Right lobe of liver (tissue), 6 donors: Measurements from ENCODE around the gene ACTN1. TPM values are rescaled to one million over a fixed set of nuclear protein-coding genes. Genes with fewer than 3 reads are reported as not detected.

ENCODE experiments used
- ATAC-seq, 4 donors: fragments of 200-7000 bp; cut with Tn5 transposase; one replicate each; pipeline ENCODE4 v1.9.1; 2020; ENCODE audit warnings: mild to moderate bottlenecking in 4 of 4, moderate library complexity in 4 of 4
- DNase-seq, 3 donors: peaks; one replicate each; pipeline ENCODE4 v3.0.0-alpha.2; 2020
- H3K27ac ChIP-seq, 3 donors: fragments of 200-600 bp; one replicate each; pipeline ENCODE4 v1.8.0; 2022
- H3K27me3 ChIP-seq, 2 donors: fragments of 200-600 bp; one replicate each; pipeline ENCODE4 v1.8.0; 2022
- H3K36me3 ChIP-seq, 4 donors: fragments of 200-600 bp; sonication (generic) in 1 of 4; one replicate each; pipeline versions ENCODE4 v1.5.1 to v1.8.0; 2017 to 2022; ENCODE audit warnings: control low read depth in 1 of 4
- H3K4me1 ChIP-seq, 4 donors: fragments of 200-600 bp; sonication (generic) in 1 of 4; one replicate each; pipeline versions ENCODE4 v1.5.1 to v1.8.0; 2017 to 2022; ENCODE audit warnings: control low read depth in 1 of 4
- H3K4me3 ChIP-seq, 3 donors: fragments of 200-600 bp; one replicate each; pipeline ENCODE4 v1.8.0; 2022
- H3K9me3 ChIP-seq, 4 donors: fragments of 200-600 bp; sonication (generic) in 1 of 4; one replicate each; pipeline versions ENCODE4 v1.5.1 to v1.8.0; 2017 to 2022; ENCODE audit warnings: control low read depth in 1 of 4
- POLR2A ChIP-seq: fragments of 450-650 bp; IDR thresholded peaks from one replicate; pipeline ENCODE4 v1.6.1; 2017; ENCODE audit warnings: antibody characterized with exemption, mild to moderate bottlenecking
- WGBS: methylation state at CpG from one replicate; pipeline ENCODE4 v1.1.6; 2018; ENCODE audit warnings: low coverage, low lambda C conversion rate; ENCODE audit not compliant: insufficient coverage; ENCODE audit errors: missing lambda C conversion rate; 5-methylcytosine and 5-hydroxymethylcytosine counted together
- intact Hi-C, 2 donors: fragments of 100-400 bp; cut with DNase I; formaldehyde crosslinking; loops; one replicate each; pipeline versions ENCODE4 v1.11.2 to v1.14.1; 2022
- total RNA-seq, 6 experiments: library from RNA; depleted of rRNA in 2 of 6; stranded (reverse); fragments of >200 nt in 2 of 6; fragmentation: NEBNext Ultra II Directional in 3 of 6; extraction: Animal tissue kit (Norgen Biotek cat#: 25700) in 3 of 6; gene quantifications; one replicate each; pipeline versions ENCODE4 v1.1.0 to v1.2.4, GENCODE V29; 2016 to 2023
- TF ChIP-seq, protein P1 (sequence below), 4 donors: fragments of 200-600 bp in 3 of 4; fragments of 450-650 bp in 1 of 4; IDR thresholded peaks; one replicate each; pipeline versions ENCODE4 v1.5.1 to v1.8.0; 2016 to 2022; ENCODE audit warnings: antibody characterized with exemption in 4 of 4, mild to moderate bottlenecking in 2 of 4
- donor health status: DM: no; HTN: yes; CAD: no.
- donor health status: DM: no; HTN: no; CAD: no.
- donor health status: DM: no; HTN: no; CAD: no.
- donor health status: DM: no; HTN: yes; CAD: no.
- donor health status: DM: no; HTN: yes; CAD: no.

ACTN1 gene
- total RNA-seq, 6 experiments from 2014 or later = 53.1 to 145 (median 100) TPM

DNA sequence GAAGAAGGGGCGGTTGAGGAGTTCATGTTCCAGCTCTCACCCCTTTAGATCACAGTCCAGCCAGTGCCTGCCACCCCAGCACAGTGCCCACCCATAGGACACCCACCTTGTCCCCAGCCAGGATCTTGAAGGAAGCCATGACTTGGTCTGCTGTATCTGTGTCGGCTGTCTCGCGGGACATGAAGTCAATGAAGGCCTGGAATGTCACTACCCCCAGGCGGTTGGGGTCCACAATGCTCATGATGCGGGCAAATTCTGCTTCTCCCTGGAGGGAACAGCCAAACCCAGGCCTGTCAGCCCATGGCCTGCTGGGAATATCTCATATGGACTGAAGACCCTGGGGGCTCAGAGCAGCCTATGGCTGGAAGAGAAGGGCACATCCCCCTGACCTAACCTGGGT, 102.1 kb downstream of the ACTN1 start:
- Histone ChIP-seq H3K9me3 (no peaks in the 10 kb centered on the region), H3K4me3 (no peak overlapping the region), H3K36me3 (peaks cover 14 to 83% (median 37%) of the 10 kb centered on the region in 4 donors), H3K27ac (no peak overlapping the region), H3K4me1 (peaks cover 0 to 4% (median 0%) of the 10 kb centered on the region in 4 donors), H3K27me3 (no peaks in the 10 kb centered on the region)
- ATAC-seq (no peak), DNase-seq (no peak)
- no peak for TF ChIP-seq POLR2A
- TF ChIP-seq, protein P1, sequence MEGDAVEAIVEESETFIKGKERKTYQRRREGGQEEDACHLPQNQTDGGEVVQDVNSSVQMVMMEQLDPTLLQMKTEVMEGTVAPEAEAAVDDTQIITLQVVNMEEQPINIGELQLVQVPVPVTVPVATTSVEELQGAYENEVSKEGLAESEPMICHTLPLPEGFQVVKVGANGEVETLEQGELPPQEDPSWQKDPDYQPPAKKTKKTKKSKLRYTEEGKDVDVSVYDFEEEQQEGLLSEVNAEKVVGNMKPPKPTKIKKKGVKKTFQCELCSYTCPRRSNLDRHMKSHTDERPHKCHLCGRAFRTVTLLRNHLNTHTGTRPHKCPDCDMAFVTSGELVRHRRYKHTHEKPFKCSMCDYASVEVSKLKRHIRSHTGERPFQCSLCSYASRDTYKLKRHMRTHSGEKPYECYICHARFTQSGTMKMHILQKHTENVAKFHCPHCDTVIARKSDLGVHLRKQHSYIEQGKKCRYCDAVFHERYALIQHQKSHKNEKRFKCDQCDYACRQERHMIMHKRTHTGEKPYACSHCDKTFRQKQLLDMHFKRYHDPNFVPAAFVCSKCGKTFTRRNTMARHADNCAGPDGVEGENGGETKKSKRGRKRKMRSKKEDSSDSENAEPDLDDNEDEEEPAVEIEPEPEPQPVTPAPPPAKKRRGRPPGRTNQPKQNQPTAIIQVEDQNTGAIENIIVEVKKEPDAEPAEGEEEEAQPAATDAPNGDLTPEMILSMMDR (IDR thresholded peaks at IDR 0.05) = no peak
- WGBS = 100% methylated on average over 1 of the region's 6 CpGs
- intact Hi-C loops = loop anchor here in 1 of 2 donors (10.0 kb wide), 1 partner anchor 228 kb away; no protein-coding TSS in a partner anchor

DNA sequence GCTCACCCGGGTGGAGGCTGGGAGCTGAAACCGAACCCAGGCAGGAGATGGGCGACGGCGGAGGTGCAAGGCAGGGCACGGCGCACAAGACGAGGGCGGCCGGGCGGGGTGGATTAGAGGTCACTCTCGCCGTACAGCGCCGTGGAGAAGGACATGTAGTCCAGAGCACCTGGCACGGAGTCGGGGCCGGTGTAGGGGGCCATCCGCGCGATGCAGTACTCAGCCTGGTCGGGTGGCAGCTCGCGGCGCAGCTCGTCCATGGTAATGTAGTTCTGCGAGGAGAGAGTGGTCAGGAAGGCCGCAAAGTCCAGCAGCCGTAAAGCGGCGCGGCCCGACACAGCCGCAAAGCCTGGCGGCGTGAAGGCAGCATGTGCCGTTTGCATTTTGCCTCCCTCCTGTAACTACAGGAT, 104.4 kb downstream of the ACTN1 start:
- Histone ChIP-seq H3K9me3 (no peaks in the 10 kb centered on the region), H3K27ac (no peak overlapping the region), H3K4me1 (peaks cover 0 to 1% (median 0%) of the 10 kb centered on the region in 4 donors), H3K27me3 (no peaks in the 10 kb centered on the region), H3K36me3 (peaks cover 14 to 71% (median 26%) of the 10 kb centered on the region in 4 donors), H3K4me3 (no peak overlapping the region)
- ATAC-seq (peak in 2 of 4 donors; percentile 36 to 84), DNase-seq (no peak)
- WGBS = 88% methylated on average over 28 of the region's 37 CpGs
- no peak for TF ChIP-seq POLR2A
- TF ChIP-seq, protein P1 (IDR thresholded peaks at IDR 0.05) = no peak
- intact Hi-C loops = loop anchor here in 1 of 2 donors (10.0 kb wide), 1 partner anchor 230 kb away; no protein-coding TSS in a partner anchor

DNA sequence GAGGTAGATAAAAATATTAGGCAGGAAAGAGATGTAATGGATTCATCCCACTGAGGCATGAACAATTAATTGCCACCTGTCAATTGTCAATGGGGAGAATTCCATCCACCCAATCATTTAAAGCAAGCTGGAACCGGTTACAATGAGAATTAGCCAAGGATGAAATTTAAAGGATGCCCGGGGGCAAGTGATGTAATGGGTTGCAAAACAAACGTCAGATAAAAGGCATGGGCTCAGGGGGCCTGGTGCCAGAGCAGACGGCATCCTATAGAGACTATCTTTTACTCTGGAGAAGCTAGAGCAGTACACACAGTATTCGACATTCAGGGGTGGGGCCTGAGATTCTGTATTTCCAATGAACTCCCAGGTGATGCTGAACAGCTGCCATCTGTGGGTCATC, 105.7 kb downstream of the ACTN1 start:
- intact Hi-C loops = loop anchor here in 1 of 2 donors (10.0 kb wide), 1 partner anchor 231 kb away; no protein-coding TSS in a partner anchor
- Histone ChIP-seq H3K4me1 (no peaks in the 10 kb centered on the region), H3K27ac (no peak overlapping the region), H3K9me3 (no peaks in the 10 kb centered on the region), H3K27me3 (no peaks in the 10 kb centered on the region), H3K4me3 (no peak overlapping the region), H3K36me3 (peaks cover 9 to 62% (median 21%) of the 10 kb centered on the region in 4 donors)
- WGBS = 77% methylated on average over 5 of the region's 5 CpGs
- ATAC-seq (no peak), DNase-seq (no peak)
- TF ChIP-seq POLR2A = no peak

DNA sequence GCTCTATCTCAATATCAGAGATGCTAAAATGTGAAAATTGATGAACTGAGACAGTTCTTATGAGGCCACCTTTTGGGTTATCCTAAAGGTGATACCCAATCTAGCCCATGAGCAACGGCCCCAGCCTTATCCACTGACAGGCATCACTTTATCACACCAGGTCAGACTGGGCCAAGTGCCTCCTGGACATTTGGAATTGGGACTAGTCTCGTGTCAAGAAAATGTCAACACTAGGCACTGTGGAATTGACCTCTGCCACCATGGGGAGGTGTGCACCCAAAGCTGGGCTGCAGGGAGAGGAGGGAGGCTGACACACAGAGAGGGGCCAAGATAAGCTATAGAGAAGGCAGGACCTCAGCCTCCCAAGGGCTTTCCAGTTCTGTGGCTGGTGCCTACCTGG, 107.7 kb downstream of the ACTN1 start:
- Histone ChIP-seq H3K4me1 (no peaks in the 10 kb centered on the region), H3K4me3 (no peak overlapping the region), H3K36me3 (peaks cover 2 to 43% (median 13%) of the 10 kb centered on the region in 4 donors), H3K27ac (no peak overlapping the region), H3K9me3 (no peaks in the 10 kb centered on the region), H3K27me3 (no peaks in the 10 kb centered on the region)
- intact Hi-C loops = loop anchor here in 1 of 2 donors (10.0 kb wide), 1 partner anchor 233 kb away; no protein-coding TSS in a partner anchor
- no peak for TF ChIP-seq POLR2A
- TF ChIP-seq, protein P1 (IDR thresholded peaks at IDR 0.05) = no peak
- ATAC-seq = peak; percentile 14 to 90 (median 38)
- no peak for DNase-seq
- 33% methylated on average over 1 of the region's 2 CpGs for WGBS

DNA sequence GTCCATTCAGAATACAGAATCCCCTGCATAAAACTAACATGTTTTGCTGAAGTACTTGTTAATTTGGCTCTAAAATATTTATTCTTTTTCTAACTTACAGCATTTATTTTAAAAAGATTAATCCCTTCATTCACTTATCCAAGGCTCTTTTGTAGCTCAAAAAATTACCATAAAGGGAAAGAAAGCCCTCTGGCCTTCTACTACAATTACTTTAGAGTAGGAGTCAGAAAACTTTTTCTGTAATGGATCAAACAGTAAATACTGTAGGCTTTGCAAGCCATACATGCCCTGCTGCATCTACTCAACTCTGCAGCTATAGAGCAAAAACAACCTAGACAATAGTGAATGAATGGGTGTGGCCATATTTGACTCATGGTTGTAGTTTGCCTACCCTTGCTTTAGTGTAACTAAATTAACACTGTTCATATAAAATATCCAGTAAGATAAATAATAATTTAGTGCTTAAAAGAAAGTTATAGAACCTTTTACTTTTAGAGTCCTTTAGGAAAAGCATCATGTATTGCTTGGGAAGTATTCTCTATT, 112.0 kb downstream of the ACTN1 start:
- Histone ChIP-seq H3K36me3 (peaks cover 0 to 6% (median 1%) of the 10 kb centered on the region in 4 donors), H3K4me3 (no peak overlapping the region), H3K4me1 (no peaks in the 10 kb centered on the region), H3K27me3 (no peaks in the 10 kb centered on the region), H3K9me3 (peaks cover 0 to 6% (median 0%) of the 10 kb centered on the region in 4 donors), H3K27ac (no peak overlapping the region)
- DNase-seq (no peak), ATAC-seq (no peak)
- TF ChIP-seq, protein P1 (IDR thresholded peaks at IDR 0.05) = no peak
- TF ChIP-seq POLR2A = no peak
- intact Hi-C loops = no loop called here
